Hippocampal formation (tissue), 2 donors: ENCODE measurements around the gene NDUFAF8.

Experiments used
- DNase-seq, 2 donors: peaks; one replicate each; lab custom pipeline; 2025; lab: John Stamatoyannopoulos, UW

Gene NDUFAF8

DNA sequence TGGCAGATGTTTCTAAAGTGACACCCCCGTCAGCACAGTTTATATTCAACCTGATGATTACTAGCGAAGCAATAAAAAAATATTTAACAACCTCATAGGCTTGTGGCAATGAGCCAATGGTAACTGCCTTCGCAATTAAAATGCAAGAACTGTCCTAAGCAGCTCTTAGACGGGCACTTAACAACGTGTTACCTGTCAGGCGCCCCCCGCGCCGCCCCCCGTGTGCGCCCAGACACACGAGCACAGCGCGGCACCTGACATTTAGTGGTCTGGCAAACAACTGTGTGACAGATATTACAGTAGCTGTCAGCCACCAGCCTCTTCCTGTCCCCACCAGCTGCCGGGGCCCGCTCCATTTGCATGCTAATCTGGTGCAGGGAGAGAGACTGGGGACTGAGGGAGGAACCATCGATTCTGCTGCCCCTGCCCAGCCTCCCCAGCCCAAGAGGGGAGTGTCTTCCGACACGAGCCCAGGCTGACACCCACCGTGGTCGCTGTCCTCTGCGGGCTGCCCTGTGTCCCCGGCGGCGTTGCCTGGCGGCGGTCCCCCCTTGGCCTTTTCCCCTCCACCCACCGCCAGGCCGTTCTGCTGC, 12.7 kb downstream of the NDUFAF8 start:
- no peak for DNase-seq

DNA sequence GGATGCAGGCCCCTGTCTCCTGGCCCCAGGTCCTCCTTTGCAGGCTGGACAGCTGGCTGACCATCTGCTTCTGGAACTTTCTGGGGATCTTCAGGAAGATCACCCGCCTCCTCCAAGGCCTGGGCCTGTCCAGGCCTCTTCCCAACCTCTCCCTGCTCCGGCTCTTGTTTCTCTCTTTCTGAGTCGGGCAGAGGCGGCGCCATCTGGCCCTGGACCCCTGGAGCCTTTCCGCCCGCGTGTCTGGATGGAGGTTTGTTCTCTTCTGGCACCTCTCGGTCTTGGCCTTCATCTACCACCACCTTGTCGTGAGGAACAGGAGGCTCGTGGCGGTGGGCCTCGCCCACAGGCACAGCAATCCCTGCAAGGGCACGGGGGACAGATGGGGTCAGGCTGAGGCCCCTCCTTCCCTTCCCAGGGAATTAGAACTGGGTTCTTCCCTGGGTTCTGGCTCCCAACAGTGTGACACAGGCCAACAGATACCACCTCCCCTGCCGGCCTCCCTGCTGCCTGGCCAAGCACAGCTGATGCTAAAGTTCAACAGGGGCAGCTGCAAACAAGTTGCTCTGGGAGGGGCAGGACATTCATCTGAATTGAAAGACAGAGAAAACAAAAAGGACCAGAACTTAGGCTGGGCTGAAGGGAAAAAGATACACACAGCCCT, 13.3 kb downstream of the NDUFAF8 start:
- no peak for DNase-seq

DNA sequence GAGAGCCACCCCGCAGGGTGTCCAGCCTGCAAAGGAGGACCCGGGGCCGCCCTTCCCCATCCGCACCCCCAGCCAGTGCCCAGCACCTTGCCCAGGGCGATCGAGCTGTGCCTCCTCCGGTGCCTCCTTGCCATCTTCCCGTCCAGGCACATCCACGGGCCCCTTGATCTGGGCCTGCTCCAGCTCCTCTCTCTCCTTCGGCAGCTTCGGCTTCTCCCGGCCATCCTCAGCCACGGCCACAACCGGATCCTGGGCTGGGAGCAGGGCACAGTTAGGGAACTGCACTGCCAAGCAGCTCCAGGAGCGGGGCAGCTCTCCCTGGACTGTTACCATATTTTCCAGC, 13.8 kb downstream of the NDUFAF8 start:
- DNase-seq = no peak

DNA sequence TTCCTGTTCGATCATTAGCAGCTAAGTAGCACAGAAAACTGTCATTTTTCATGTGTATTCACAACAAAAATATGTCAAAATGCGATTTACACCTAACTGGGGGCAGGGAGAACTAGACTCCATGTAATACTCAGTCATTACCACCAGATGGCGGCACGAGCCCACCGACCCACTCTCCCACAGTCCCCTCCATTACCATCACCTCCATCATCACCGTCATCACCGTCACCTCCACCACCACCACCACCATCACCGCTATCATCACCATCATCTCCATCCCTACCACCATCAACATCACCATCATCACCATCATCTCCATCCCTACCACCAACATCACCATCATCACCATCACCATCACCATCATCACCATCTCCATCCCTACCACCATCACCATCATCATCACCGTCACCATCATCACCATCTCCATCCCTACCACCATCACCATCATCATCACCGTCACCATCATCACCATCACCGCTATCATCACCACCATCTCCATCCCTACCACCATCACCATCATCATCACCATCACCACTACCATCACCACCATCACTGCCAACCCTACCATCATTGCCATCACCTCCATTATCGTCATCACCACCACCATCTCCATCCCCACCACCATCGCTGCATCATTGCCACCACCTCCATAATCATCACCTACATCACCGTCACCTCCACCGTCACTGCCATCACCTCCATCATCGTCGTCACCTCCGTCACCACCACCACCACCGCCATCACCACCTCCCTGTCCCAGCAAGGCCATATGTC, 14.4 kb downstream of the NDUFAF8 start:
- peak in 1 of 2 donors; percentile 30 for DNase-seq

DNA sequence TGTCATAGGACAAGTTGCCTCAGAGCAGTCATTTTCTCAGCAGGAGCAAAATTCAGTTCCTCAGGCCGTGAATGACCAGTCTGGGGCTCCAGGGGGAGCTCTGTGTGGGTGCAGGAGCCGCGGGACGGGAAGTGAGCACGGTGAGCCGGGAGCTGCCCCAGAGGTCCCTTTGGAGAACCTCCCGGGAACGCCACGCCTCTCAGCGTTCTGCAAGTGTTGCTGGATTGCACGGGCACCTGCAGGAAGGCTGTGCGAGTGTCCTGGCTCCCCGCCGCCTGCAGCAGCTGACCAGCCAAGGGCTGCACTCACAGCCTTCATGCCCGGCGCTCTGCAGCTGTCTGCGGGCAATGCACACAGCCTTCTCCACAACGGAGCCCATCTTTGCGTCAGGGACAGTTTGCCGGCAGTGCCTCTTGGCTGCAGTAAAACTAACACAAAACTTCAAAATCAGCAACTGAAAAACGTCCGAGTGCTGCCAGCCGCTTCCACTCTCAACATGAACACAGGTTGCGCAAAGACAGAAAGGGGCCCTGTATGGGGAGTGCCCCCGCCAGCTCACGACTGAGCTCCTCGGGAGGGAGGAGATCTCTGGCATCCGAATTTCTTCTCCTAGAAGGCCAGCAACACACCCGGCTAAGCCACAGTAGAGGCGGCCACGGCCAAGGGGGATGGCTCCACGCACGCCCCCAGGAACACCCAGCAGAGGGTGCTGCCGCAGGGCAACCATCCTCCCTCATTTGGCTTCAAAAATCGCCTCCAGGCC, 16.0 kb downstream of the NDUFAF8 start:
- DNase-seq = peak; percentile 25 to 42

DNA sequence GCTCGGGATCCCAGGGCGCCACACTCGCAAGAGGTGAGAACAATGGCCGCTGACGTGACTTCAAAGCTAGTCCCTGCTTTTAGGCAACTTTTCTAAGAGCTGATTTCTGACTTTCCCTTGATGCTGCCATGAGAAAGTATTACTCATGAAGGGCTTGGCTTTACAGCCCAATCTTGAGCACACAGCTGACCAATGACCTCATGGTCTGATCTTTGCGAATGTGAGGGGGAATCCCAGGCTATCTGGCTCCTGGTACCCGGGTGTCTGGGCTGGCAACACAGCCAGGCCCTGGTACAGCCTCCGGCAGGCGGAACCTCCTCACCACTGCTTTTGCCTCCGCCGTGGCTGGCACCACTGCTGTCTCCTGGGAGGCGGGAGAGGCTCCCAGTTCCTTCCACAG, 17.5 kb downstream of the NDUFAF8 start:
- DNase-seq = no peak

DNA sequence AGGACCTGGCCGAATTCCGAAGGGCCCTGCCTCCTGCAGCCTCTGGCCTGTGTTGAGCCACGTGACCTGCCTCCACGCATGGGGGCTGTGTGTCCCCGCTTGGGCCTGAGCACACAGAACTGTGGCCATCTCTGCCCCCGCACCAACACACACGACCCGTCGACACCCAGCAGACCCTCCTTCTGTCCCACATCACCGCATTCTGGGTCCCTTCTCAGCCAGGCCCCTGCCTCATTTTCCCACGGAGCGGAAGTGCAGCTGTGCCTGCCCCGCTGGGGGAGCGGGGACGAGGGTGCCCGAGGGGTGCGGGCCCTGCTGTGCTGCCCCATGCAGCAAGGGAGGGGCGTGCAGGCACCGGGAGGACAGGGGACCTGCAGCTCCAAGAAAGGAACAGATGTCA, 18.4 kb downstream of the NDUFAF8 start:
- no peak for DNase-seq

DNA sequence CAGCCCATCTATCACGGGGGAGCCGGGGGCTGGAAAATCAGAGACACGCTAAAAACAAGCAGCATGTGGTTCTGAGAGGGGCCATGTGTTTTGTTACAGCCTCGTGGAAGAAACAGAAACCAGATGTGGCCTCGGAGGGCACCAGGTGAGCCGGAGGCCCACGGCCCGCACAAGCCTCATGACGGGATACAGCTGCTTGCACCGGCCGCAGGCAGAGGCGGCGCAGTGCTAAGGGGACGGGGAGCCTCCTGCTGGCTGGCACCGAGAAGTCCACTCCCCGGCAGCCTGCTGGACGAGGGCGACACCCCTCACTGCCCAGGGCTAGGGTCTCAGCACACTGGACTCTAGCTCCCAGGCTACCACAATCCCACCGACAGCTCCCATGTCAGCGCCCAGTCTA, 19.2 kb downstream of the NDUFAF8 start:
- no peak for DNase-seq

DNA sequence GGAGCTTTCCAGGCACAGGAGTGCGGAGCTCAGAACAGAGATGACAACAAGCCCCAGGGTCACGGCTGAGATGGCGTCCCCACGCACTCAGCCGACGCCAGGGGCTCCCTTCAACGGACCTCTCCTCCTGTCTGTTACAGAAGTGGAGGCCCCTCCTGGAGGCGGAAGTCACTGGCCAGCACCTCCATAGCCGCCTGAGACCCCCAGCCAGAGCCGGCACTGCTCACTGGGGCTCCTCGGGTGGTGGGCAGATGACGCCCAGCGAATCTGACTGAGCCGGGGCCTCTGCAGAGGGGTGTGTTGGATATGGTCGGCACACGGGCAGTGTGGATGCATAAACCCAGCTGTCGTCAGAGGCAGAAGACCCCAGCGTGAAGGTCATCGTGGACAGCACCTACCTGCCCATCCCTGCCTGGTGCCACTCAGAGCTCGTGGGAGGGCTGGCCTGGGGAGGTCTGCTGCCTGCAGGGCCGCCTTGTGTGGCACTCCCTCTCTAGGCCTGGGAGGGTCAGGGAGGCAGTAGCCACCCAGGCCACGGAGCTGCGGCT, 20.0 kb downstream of the NDUFAF8 start:
- DNase-seq = no peak

DNA sequence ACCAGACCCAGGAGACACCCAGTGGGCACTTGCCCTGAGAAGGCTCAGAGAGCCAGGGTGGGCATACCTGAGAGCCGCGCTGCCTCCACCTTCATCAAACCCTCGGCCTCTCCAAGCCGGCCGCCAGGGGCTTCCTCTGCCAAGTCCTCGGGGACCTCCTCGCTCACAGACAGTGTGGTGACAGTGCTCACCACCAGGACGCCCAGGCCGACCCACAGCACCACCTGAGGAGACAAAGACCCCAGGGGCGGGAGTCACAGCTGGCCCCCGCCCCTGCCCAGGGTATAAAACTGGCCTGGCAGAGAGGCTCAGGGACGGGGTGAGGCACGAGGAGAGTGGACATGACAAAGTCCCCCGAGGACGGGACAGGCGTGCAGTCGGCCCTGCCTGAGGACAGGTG, 21.1 kb downstream of the NDUFAF8 start:
- no peak for DNase-seq

DNA sequence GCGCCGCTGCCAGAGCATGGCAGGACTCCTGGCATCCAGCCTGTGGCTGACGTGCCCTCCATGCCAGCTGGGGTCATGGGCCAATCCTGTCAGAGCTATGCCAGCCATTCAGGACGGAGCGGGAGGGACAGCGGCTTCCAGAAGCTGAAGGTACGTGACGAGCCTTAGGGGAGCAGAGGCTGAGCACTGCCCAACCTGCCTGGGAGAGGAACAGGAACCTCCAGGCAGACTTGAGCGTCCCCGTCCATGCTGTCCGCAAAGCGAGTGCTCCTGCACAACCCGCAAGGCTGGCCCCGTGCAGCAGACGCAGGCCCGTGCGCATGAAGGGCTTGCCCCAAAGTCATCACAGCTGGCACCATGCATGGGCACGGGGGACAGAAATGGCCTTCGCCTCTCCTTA, 21.5 kb downstream of the NDUFAF8 start:
- DNase-seq = no peak

DNA sequence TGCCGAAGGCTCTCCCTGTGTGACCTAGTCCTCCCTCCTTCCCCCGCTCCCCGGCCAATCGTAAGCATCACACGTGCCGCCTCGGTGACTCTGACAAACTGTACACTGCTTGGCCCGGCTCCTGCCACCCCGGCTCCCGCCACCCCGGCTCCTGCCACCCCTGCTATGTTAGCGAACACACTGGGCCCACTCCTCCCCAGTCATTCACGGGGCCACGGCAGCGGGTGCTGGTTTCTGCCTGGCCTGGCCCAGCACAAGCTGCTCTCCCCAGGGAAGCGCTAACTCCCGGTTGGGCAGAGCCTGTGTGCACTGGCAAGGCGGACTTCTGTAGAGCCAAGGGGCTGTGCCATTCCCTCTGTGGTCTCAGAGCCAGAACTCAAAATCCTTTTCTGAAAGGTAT, 22.0 kb downstream of the NDUFAF8 start:
- DNase-seq = no peak

DNA sequence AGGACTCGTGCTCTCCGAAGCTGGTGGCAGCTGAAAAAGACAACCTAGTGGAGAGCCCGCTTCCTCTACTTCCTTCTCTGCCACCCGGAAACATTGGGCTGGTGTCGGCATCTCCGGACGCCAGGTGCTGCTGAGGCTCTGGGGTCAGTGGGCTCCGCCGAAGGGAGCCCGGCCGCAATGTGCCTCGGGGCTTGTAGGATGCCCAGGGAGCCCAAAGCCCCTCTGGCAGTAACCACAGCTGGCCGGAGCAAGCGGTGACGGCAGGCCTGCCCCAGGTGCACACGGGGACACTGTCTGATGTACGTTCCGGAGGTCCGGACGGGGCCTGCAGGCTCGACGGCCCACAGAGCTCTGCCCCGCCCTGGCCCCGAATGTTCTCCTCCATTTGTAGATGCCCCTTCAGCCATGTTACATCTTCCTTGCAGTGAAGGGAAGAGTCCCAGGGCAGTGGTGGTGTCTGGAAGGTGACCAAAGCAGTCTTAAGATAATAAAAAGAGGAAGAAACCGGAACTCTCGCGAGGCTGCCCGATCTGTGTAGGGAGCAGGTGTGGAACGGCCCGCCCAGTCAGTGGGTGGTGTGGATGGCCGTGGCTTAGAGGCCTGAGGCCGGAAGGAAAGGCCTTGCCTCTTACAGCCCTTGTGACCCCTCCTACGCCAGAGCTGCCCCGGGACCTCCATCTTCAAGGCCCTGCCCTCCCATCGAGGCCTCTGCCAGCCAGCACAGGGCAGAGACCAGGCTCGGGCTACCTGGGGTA, 22.6 kb downstream of the NDUFAF8 start:
- no peak for DNase-seq

DNA sequence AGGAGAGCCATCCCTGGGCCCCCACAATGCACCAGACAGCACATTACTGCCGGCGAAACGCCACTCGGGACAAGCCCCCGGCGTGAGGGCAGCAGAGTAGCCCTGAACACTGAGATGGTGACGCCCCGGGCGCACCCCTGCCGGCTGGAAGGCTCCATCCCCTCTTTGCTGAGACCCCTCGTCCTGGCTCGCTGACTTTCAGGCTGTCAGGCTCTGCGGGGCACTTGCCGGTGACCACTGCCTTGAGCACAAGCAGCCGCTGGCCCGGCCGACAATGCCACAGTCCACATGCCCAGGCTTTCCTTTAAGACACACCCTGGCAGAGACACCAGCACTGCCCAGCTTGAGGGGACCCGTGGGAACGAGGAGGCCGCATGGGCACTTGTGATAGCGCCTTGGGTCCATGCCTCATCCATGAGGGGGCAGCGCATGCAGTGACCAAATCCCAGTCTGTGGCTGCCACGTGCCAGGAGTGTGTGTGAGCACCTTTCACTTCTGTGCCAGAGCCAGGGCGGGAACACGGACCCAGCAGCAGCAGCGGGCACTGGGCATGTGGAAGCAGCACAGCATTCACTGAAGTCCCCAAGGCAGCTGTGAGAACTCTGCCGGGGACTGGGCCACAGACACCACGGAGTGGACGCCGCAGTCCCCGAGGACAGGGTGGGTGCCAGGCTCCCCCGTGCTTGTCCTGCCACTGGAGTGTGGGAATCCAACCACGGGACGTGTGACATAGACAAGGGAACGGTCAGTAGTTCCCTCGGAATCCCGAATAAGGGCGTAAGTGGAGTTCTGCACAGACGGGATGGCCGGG, 24.5 kb downstream of the NDUFAF8 start:
- no peak for DNase-seq

DNA sequence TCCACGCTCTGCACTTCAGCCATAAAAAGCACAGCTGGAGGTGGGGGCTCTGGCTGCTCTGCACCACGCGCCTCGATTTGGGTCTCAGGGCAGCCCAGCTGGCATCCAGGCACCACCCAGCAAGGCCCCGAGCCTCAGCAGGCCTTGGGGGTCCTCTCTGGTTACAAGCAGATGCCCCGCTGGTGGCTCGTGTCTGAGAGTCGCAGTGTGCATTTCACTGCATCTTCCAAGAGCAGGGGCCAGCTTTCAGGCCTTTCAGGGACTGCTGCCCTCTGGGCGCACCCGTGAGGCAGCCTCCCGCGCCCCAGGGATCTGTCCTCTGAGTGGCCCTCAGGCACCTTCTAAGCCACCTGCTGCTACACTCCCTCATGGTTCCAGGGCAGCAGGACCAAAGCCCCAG, 25.5 kb downstream of the NDUFAF8 start:
- DNase-seq = no peak

DNA sequence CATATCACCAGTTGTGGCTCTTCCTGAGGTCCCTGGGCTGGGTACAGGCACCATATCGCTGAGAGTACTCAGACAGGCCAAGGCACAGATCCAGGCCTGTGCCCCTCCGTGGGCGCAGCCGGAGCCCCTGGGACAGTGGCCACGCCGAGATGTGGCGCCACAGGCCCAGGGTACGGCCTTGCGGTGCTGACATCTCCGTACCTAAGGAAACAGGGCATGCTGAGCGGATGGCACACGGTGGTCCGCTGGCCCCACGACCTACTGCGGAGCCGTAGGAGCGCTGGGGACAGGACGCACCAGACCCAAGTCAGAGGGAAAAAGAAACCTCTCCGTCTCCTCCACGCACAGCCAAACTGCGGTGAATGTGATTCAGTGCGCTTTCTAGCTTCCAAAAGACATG, 26.5 kb downstream of the NDUFAF8 start:
- DNase-seq = no peak

DNA sequence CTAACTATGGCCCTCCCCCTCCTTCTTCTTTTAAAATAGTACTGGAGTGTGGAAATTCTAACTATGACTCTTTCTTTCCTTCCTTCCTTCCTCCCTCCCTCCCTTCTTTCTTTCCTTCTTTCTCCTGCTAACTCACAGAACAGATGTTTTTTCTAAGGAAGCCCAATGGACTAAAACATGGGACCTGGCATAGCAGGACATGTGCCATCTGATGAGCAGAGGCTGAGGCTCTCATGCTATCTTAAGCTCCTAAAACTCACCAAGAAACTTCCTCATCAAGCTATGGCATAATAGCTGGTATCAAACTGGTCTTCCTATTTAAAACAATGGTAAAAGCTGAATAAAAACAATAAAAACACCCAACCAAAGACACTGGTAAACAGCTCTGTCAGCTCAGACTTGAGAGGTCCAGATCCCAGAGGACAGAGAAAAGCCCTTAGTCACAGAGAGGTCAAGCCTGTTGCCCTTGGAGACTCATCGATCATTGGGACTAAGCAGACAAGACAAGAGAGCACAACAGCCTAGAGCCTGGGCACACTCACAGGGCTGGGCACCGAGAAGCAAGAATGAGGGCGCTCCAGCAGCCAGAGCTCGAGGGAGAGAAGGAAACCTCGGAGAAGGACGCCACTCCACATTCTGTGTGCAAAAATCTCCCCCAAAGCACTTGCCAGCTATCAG, 28.4 kb downstream of the NDUFAF8 start:
- DNase-seq = no peak

DNA sequence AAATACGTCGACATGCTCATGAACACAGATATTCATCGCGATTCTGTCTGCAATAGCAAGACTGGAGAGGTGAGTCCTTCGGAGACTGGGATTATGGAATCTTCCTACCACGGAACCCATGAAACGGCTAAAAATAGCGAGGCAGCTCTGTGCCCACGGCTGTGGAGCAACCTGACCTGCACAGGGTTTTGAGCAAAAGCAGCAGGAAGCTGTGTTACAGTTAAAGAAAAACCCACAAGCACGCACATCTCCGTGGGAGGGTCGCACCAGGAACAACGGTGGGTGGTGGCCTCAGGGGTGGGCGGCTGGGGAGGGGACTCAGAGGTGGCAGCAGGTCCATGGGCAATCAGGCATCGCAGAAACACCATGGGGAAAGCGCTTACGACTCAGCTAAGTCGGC, 31.2 kb downstream of the NDUFAF8 start:
- DNase-seq = no peak

DNA sequence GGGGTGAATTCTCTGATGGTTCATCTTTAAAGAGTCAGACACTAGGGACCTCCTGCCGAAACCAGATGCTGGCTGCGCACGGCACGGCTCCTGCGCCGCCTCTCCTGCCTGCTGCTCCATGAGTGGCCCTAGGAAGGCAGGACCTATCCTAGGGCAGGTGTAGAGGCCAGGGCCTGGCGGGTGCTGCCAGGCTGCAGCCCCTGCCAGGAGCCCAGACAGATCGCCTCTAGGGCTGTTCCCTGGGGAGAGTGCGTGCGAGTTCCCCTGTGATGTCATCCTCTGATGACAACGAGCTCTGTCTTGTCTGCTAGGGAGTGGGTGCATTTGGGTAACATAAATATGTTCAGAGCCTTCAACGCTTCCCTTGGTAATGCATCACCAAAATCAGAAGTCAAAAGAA, 32.1 kb downstream of the NDUFAF8 start:
- no peak for DNase-seq

DNA sequence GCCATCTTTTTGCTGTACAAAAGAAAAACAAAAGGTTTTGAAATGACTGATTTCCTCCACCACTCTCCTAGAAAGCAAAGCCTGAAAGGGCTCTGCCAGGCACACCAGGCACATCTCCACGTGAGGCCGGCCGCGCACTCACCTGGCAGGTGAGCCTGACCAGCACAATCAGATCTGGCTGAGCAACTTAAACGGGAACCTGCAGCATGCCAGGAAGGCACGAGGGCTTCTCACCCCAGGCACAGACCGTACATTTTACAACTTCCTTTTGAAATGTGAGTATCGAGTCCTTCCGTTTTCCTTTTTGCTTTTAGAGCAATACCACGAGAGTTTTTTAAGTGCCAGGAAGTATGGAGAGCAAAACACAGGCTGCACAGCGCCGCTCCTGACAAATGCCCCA, 33.5 kb downstream of the NDUFAF8 start:
- no peak for DNase-seq
